H9 (cell line): ENCODE measurements around the gene EPB41. TPM values are rescaled to one million over a fixed set of nuclear protein-coding genes. Genes with fewer than 3 reads are reported as not detected.

Source experiments
- DNase-seq: peaks from one replicate; pipeline ENCODE4 v3.0.0-alpha.2; 2017
- H2AFZ ChIP-seq: one replicate; pipeline ENCODE4 v1.6.1; 2013; ENCODE audit warnings: mild to moderate bottlenecking, low read length, control low read depth, moderate library complexity
- H2AK5ac ChIP-seq: 2 replicates; pipeline ENCODE4 v1.6.1; 2013; ENCODE audit warnings: low read length, control low read depth, mixed read lengths; ENCODE audit not compliant: insufficient read length
- H2BK120ac ChIP-seq: one replicate; pipeline ENCODE4 v1.6.1; 2013; ENCODE audit warnings: low read depth, mild to moderate bottlenecking, low read length, control low read depth, inconsistent platforms; ENCODE audit not compliant: poor library complexity, severe bottlenecking
- H2BK12ac ChIP-seq: 2 replicates; pipeline ENCODE4 v1.6.1; 2013; ENCODE audit warnings: low read length, control low read depth, mixed read lengths, low read depth; ENCODE audit not compliant: insufficient read length
- H2BK15ac ChIP-seq: 2 replicates; pipeline ENCODE4 v1.6.1; 2013; ENCODE audit warnings: low read depth, low read length, control low read depth
- H2BK20ac ChIP-seq: one replicate; pipeline ENCODE4 v1.6.1; 2013; ENCODE audit warnings: low read depth, mild to moderate bottlenecking, low read length, control low read depth, inconsistent platforms; ENCODE audit not compliant: poor library complexity, severe bottlenecking
- H2BK5ac ChIP-seq: 2 replicates; pipeline ENCODE4 v1.6.1; 2013; ENCODE audit warnings: low read length, control low read depth, mixed read lengths; ENCODE audit not compliant: insufficient read length
- H3K14ac ChIP-seq: 2 replicates; pipeline ENCODE4 v1.6.1; 2013; ENCODE audit warnings: low read length, control low read depth; ENCODE audit not compliant: insufficient read depth
- H3K18ac ChIP-seq: 2 replicates; pipeline ENCODE4 v1.6.1; 2013; ENCODE audit warnings: low read depth, mild to moderate bottlenecking, mixed read lengths, low read length, control low read depth; ENCODE audit not compliant: insufficient read length
- H3K23ac ChIP-seq: 2 replicates; pipeline ENCODE4 v1.6.1; 2013; ENCODE audit warnings: low read length, control low read depth, mixed read lengths, low read depth; ENCODE audit not compliant: insufficient read length
- H3K23me2 ChIP-seq: 2 replicates; pipeline ENCODE4 v1.6.1; 2013; ENCODE audit warnings: low read depth, mild to moderate bottlenecking, mixed read lengths, low read length, control low read depth; ENCODE audit not compliant: insufficient read length, poor library complexity, severe bottlenecking
- H3K27ac ChIP-seq: 2 replicates; pipeline ENCODE4 v1.5.1; 2013; ENCODE audit warnings: low read length, control low read depth, mixed read lengths, low read depth; ENCODE audit not compliant: insufficient read length
- H3K27me3 ChIP-seq: 2 replicates; pipeline ENCODE4 v1.6.1; 2013; ENCODE audit warnings: low read length, control low read depth, inconsistent platforms; ENCODE audit not compliant: insufficient read depth
- H3K4ac ChIP-seq: 2 replicates; pipeline ENCODE4 v1.6.1; 2013; ENCODE audit warnings: low read depth, mild to moderate bottlenecking, control low read depth, inconsistent platforms, low read length, moderate library complexity
- H3K4me1 ChIP-seq: 2 replicates; pipeline ENCODE4 v1.6.1; 2013; ENCODE audit warnings: low read length, control low read depth, inconsistent platforms; ENCODE audit not compliant: insufficient read depth
- H3K4me2 ChIP-seq: 2 replicates; pipeline ENCODE4 v1.6.1; 2013; ENCODE audit warnings: low read length, control low read depth, mixed read lengths; ENCODE audit not compliant: insufficient read length, insufficient read depth
- H3K56ac ChIP-seq: 2 replicates; pipeline ENCODE4 v1.6.1; 2013; ENCODE audit warnings: low read depth, mild to moderate bottlenecking, mixed read lengths, low read length, control low read depth; ENCODE audit not compliant: insufficient read length
- H3K79me1 ChIP-seq: 2 replicates; pipeline ENCODE4 v1.6.1; 2013; ENCODE audit warnings: low read depth, mild to moderate bottlenecking, moderate library complexity, low read length, control low read depth, inconsistent platforms; ENCODE audit not compliant: insufficient read depth, poor library complexity, severe bottlenecking
- H3K79me2 ChIP-seq: 2 replicates; pipeline ENCODE4 v1.6.1; 2013; ENCODE audit warnings: low read length, control low read depth, inconsistent platforms; ENCODE audit not compliant: insufficient read depth
- H3K9ac ChIP-seq: 2 replicates; pipeline ENCODE4 v1.6.1; 2013; ENCODE audit warnings: low read length, control low read depth, mixed read lengths; ENCODE audit not compliant: insufficient read length; ENCODE audit errors: extremely low read depth
- H3K9me3 ChIP-seq: one replicate; pipeline ENCODE4 v1.6.1; 2013; ENCODE audit warnings: low read depth, low read length, inconsistent platforms; ENCODE audit not compliant: control insufficient read depth
- H3T11ph ChIP-seq: one replicate; pipeline ENCODE4 v1.6.1; 2013; ENCODE audit warnings: mild to moderate bottlenecking, low read length, control low read depth, inconsistent platforms
- H4K20me1 ChIP-seq: one replicate; pipeline ENCODE4 v1.6.1; 2013; ENCODE audit not compliant: control insufficient read depth, insufficient read length, insufficient read depth
- H4K5ac ChIP-seq: 2 replicates; pipeline ENCODE4 v1.6.1; 2013; ENCODE audit warnings: low read depth, mild to moderate bottlenecking, mixed read lengths, low read length, control low read depth; ENCODE audit not compliant: insufficient read length
- H4K8ac ChIP-seq: replicated peaks from 2 replicates; pipeline ENCODE4 v1.6.1; 2013; ENCODE audit warnings: low read length, control low read depth, mixed read lengths, low read depth; ENCODE audit not compliant: insufficient read length
- H4K91ac ChIP-seq: 2 replicates; pipeline ENCODE4 v1.6.1; 2013; ENCODE audit warnings: low read depth, mild to moderate bottlenecking, moderate library complexity, mixed read lengths, low read length, control low read depth; ENCODE audit not compliant: insufficient read length
- H3K27ac Mint-ChIP-seq, 3 experiments: 2 replicates in 2 of 3; 3 replicates in 1 of 3; pipeline ENCODE4 v1.8.0; 2020 to 2021; ENCODE audit warnings: mixed read lengths in 3 of 3, mild to moderate bottlenecking in 1 of 3, moderate library complexity in 1 of 3
- H3K27me3 Mint-ChIP-seq: 2 replicates; pipeline ENCODE4 v1.8.0; 2021; ENCODE audit warnings: low read depth, mild to moderate bottlenecking, moderate library complexity, mixed read lengths
- H3K36me3 Mint-ChIP-seq, 3 experiments: 2 replicates in 2 of 3; 3 replicates in 1 of 3; pipeline ENCODE4 v1.8.0; 2020 to 2021; ENCODE audit warnings: low read depth in 3 of 3, mixed read lengths in 3 of 3; ENCODE audit not compliant: insufficient read depth in 1 of 3
- H3K4me1 Mint-ChIP-seq, 2 experiments: 2 replicates each; pipeline ENCODE4 v1.8.0; 2020; ENCODE audit warnings: mixed read lengths in 2 of 2
- H3K4me3 Mint-ChIP-seq, 2 experiments: 2 replicates in 1 of 2; 3 replicates in 1 of 2; pipeline ENCODE4 v1.8.0; 2020 to 2021; ENCODE audit warnings: mild to moderate bottlenecking in 2 of 2, mixed read lengths in 2 of 2, moderate library complexity in 1 of 2
- H3K9me3 Mint-ChIP-seq, 2 experiments: 2 replicates in 1 of 2; 3 replicates in 1 of 2; pipeline ENCODE4 v1.8.0; 2020; ENCODE audit warnings: mild to moderate bottlenecking in 2 of 2, mixed read lengths in 2 of 2, moderate library complexity in 1 of 2
- WGBS: extraction: QIAGEN DNeasy Blood & Tissue Kit; methylation state at CpG from one replicate; pipeline ENCODE4 v1.1.7; 2013; ENCODE audit warnings: missing lambda C conversion rate, low lambda C conversion rate, mixed read lengths; ENCODE audit not compliant: insufficient read length; ENCODE audit errors: extremely low coverage; 5-methylcytosine and 5-hydroxymethylcytosine counted together
- total RNA-seq: library from RNA; stranded (reverse); gene quantifications from 2 replicates; pipeline ENCODE4 v1.2.1, GENCODE V29; 2021
- TF ChIP-seq, protein P1 (sequence below): fragments of 200-600 bp; sonication (generic); conservative IDR thresholded peaks from 3 replicates; pipeline ENCODE4 v1.8.0; 2021; ENCODE audit warnings: antibody characterized with exemption, mild to moderate bottlenecking

Gene EPB41
- total RNA-seq, 1 experiment from 2014 or later, result 75.4 TPM

DNA sequence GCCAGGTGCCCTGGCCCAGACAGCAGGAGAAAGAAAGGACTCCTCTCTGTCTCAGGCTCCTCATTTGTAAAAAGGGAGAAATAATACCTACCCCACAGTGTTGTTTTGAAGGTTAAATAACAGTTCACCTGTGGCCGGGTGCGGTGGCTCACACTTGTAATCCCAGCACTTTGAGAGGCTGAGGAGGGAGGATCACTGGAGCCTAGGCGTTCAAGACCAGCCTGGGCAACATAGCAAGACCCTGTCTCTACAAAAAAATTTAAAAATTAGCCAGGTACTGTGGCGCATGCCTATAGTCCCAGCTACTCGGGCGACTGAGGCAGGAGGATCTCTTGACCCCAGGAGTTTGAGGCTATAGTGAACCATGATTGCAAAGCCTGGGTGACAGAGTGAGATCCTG lies 211.8 kb downstream of the EPB41 start:
- Histone ChIP-seq H3K27me3 (no peaks in the 10 kb centered on the region; the same call in 1 of the 2 replicates), H2BK20ac (no peak overlapping the region), H3K9ac (no peak overlapping the region), H2BK12ac (no peak overlapping the region), H4K20me1 (peaks cover 2% of the 10 kb centered on the region), H3K4me1 (peaks cover 2% of the 10 kb centered on the region; the same call in 1 of the 2 replicates), H4K8ac (no peak overlapping the region), H3K79me1 (no peaks in the 10 kb centered on the region), H2BK5ac (no peak overlapping the region), H3K9me3 (no peaks in the 10 kb centered on the region), H3K4ac (no peak overlapping the region), H2BK120ac (no peak overlapping the region), H3K79me2 (no peaks in the 10 kb centered on the region), H4K5ac (no peak overlapping the region), H3K56ac (no peak overlapping the region), H3K4me2 (no peak overlapping the region), H3K27ac (no peak overlapping the region), H3K23me2 (peaks cover 18% of the 10 kb centered on the region), H3T11ph (no peak overlapping the region), H3K14ac (no peak overlapping the region), H3K23ac (no peak overlapping the region), H4K91ac (no peak overlapping the region), H2BK15ac (no peak overlapping the region), H3K18ac (no peak overlapping the region), H2AK5ac (no peak overlapping the region), H2AFZ (no peak overlapping the region)
- H3K27ac Mint-ChIP-seq, result no peak overlapping the region
- peaks cover 32% of the 10 kb centered on the region for H3K27me3 Mint-ChIP-seq
- DNase-seq, result no peak
- H3K9me3 Mint-ChIP-seq, result no peaks in the 10 kb centered on the region
- H3K4me1 Mint-ChIP-seq, result peaks cover 9 to 10% of the 10 kb centered on the region in 2 experiments
- WGBS, result no CpG with 5 or more reads among the region's 6 CpGs
- peak overlapping the region in 1 of 2 experiments; percentile 47; a peak in 3 of 5 replicates for H3K4me3 Mint-ChIP-seq
- TF ChIP-seq, protein P1, sequence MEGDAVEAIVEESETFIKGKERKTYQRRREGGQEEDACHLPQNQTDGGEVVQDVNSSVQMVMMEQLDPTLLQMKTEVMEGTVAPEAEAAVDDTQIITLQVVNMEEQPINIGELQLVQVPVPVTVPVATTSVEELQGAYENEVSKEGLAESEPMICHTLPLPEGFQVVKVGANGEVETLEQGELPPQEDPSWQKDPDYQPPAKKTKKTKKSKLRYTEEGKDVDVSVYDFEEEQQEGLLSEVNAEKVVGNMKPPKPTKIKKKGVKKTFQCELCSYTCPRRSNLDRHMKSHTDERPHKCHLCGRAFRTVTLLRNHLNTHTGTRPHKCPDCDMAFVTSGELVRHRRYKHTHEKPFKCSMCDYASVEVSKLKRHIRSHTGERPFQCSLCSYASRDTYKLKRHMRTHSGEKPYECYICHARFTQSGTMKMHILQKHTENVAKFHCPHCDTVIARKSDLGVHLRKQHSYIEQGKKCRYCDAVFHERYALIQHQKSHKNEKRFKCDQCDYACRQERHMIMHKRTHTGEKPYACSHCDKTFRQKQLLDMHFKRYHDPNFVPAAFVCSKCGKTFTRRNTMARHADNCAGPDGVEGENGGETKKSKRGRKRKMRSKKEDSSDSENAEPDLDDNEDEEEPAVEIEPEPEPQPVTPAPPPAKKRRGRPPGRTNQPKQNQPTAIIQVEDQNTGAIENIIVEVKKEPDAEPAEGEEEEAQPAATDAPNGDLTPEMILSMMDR, result no peak
- no peaks in the 10 kb centered on the region for H3K36me3 Mint-ChIP-seq
